ENCODE results near the gene VCL. TPM values are rescaled to one million over a fixed set of nuclear protein-coding genes. Genes with fewer than 3 reads are reported as not detected.

Gene VCL
- total and polyA plus RNA-seq, 2 donors (not counting 1 experiment from before 2014, with no cell fraction given): 161 to 316 TPM

DNA sequence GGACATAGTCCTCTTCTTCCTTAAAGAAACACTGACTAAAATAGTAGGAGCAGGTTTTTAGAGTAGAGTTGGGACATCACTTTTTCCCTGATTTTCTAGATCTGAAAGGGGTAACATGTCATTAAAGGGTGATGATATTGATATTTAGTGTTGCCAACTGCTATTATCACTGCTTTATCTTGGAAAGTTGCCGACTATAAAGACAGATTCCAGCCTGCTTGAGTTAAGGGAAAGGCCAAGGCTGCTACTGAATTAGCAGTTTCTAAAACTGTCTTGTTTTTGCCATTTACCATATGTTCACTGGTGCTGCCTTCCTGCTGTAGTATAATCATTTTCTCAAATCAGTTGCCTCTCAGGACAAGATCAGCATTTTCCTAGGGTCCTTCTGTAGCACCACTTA lies 123.0 kb downstream of the VCL start:
- no peaks in the 10 kb centered on the region for H4K20me1 ChIP-seq (ENCODE audit: control insufficient read depth, extremely low read depth, insufficient read depth, low read length)
- TF ChIP-seq EZH2 (IDR thresholded peaks at IDR 0.05; ENCODE audit: low read length, missing control alignments) (no peak), CTCF (conservative IDR thresholded peaks at IDR 0.05 in 1 of 2, IDR thresholded peaks at IDR 0.05 in 1 of 2; ENCODE audit: low read depth in 1 of 2, low read length in 2 of 2) (no peak)
- no peaks in the 10 kb centered on the region for H3K27me3 ChIP-seq (ENCODE audit: control insufficient read depth, insufficient read depth, low read length)
- H3K4me3 ChIP-seq (replicated peaks in 1 of 4; ENCODE audit: control extremely low read depth in 1 of 4, insufficient read depth in 1 of 4, low read depth in 3 of 4, low read length in 4 of 4): no peak overlapping the region
- no peak overlapping the region for H3K27ac ChIP-seq (ENCODE audit: insufficient read depth, low read length)
- H2AFZ ChIP-seq (ENCODE audit: low read length): no peak overlapping the region
- peaks cover 10% of the 10 kb centered on the region for H3K4me1 ChIP-seq (ENCODE audit: control insufficient read depth, extremely low read depth, insufficient read depth, low read length)
- DNase-seq (ENCODE audit: low read depth in 2 of 2): peak in 1 of 2 donors; percentile 19
- H3K9ac ChIP-seq (ENCODE audit: insufficient read depth, low read length): no peak overlapping the region
- H3K79me2 ChIP-seq (ENCODE audit: control insufficient read depth, insufficient read depth, low read length): no peaks in the 10 kb centered on the region
- H3K9me3 ChIP-seq (ENCODE audit: control insufficient read depth, insufficient read depth, low read depth, low read length): no peaks in the 10 kb centered on the region
- peaks cover 22% of the 10 kb centered on the region for H3K36me3 ChIP-seq (ENCODE audit: control insufficient read depth, insufficient read depth, low read length)
- H3K4me2 ChIP-seq (ENCODE audit: extremely low read depth, insufficient read depth, low read length): no peak overlapping the region

- H4K20me1 ChIP-seq (ENCODE audit: control insufficient read depth, extremely low read depth, insufficient read depth, low read length): no peaks in the 10 kb centered on the region
- no peak overlapping the region for H3K4me3 ChIP-seq (replicated peaks in 1 of 4; ENCODE audit: control extremely low read depth in 1 of 4, insufficient read depth in 1 of 4, low read depth in 3 of 4, low read length in 4 of 4)
- H3K36me3 ChIP-seq (ENCODE audit: control insufficient read depth, insufficient read depth, low read length): peaks cover 22% of the 10 kb centered on the region
- H3K4me2 ChIP-seq (ENCODE audit: extremely low read depth, insufficient read depth, low read length): no peak overlapping the region
- TF ChIP-seq CTCF (conservative IDR thresholded peaks at IDR 0.05 in 1 of 2, IDR thresholded peaks at IDR 0.05 in 1 of 2; ENCODE audit: low read depth in 1 of 2, low read length in 2 of 2): no peak
- TF ChIP-seq EZH2 (IDR thresholded peaks at IDR 0.05; ENCODE audit: low read length, missing control alignments): no peak
- H3K9ac ChIP-seq (ENCODE audit: insufficient read depth, low read length): no peak overlapping the region
- no peak overlapping the region for H2AFZ ChIP-seq (ENCODE audit: low read length)
- peak in 1 of 2 donors; percentile 65 for DNase-seq (ENCODE audit: low read depth in 2 of 2)
- H3K79me2 ChIP-seq (ENCODE audit: control insufficient read depth, insufficient read depth, low read length): no peaks in the 10 kb centered on the region
- H3K9me3 ChIP-seq (ENCODE audit: control insufficient read depth, insufficient read depth, low read depth, low read length): no peaks in the 10 kb centered on the region
- peaks cover 10% of the 10 kb centered on the region for H3K4me1 ChIP-seq (ENCODE audit: control insufficient read depth, extremely low read depth, insufficient read depth, low read length)
- H3K27me3 ChIP-seq (ENCODE audit: control insufficient read depth, insufficient read depth, low read length): no peaks in the 10 kb centered on the region
- H3K27ac ChIP-seq (ENCODE audit: insufficient read depth, low read length): no peak overlapping the region
Measured at GRCh38 chr10:74121368-74121767, 123.5 kb downstream of the VCL start.

DNA sequence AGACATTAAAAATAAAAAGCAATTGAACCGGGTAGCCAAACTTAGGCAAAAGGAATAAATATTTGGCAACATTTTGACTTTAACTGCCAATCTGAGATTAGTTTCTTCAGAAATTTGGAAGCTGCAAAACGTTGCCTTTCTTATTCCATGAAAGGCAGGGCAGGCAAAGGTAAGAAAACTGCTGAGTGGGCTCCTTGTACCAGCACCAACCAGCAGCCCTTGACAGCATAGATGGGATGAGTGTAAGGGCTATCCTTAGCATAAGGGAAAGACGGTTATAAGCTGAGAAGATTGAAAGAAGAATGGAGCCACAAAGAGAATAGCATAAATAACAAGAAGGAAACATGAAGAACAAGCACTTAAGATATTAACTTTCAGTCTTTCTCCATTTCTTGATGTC lies 124.1 kb downstream of the VCL start:
- Histone ChIP-seq H3K4me3 (replicated peaks in 1 of 4; ENCODE audit: control extremely low read depth in 1 of 4, insufficient read depth in 1 of 4, low read depth in 3 of 4, low read length in 4 of 4) (no peak overlapping the region), H3K27ac (ENCODE audit: insufficient read depth, low read length) (no peak overlapping the region), H3K4me1 (ENCODE audit: control insufficient read depth, extremely low read depth, insufficient read depth, low read length) (peaks cover 10% of the 10 kb centered on the region), H4K20me1 (ENCODE audit: control insufficient read depth, extremely low read depth, insufficient read depth, low read length) (no peaks in the 10 kb centered on the region), H2AFZ (ENCODE audit: low read length) (no peak overlapping the region), H3K4me2 (ENCODE audit: extremely low read depth, insufficient read depth, low read length) (no peak overlapping the region), H3K9me3 (ENCODE audit: control insufficient read depth, insufficient read depth, low read depth, low read length) (no peaks in the 10 kb centered on the region), H3K27me3 (ENCODE audit: control insufficient read depth, insufficient read depth, low read length) (no peaks in the 10 kb centered on the region), H3K9ac (ENCODE audit: insufficient read depth, low read length) (no peak overlapping the region), H3K79me2 (ENCODE audit: control insufficient read depth, insufficient read depth, low read length) (no peaks in the 10 kb centered on the region), H3K36me3 (ENCODE audit: control insufficient read depth, insufficient read depth, low read length) (peaks cover 22% of the 10 kb centered on the region)
- TF ChIP-seq CTCF (conservative IDR thresholded peaks at IDR 0.05 in 1 of 2, IDR thresholded peaks at IDR 0.05 in 1 of 2; ENCODE audit: low read depth in 1 of 2, low read length in 2 of 2): no peak
- no peak for TF ChIP-seq EZH2 (IDR thresholded peaks at IDR 0.05; ENCODE audit: low read length, missing control alignments)
- no peak for DNase-seq (ENCODE audit: low read depth in 2 of 2)
